Measurements from ENCODE around the gene MRFAP1L1. TPM values are rescaled to one million over a fixed set of nuclear protein-coding genes. Genes with fewer than 3 reads are reported as not detected.

MRFAP1L1 gene
- total RNA-seq, 1 donor from 2014 or later, result 53.6 TPM

GRCh38 chr4:6731780-6732179, 22.1 kb upstream of the MRFAP1L1 start:
- no peak overlapping the region for H3K4me3 ChIP-seq (ENCODE audit: low read depth, low read length)
- no peak for TF ChIP-seq CTCF (IDR thresholded peaks at IDR 0.05; ENCODE audit: insufficient read depth, low read length, poor library complexity, severe bottlenecking)
- H3K36me3 ChIP-seq (ENCODE audit: control insufficient read depth, insufficient read depth, low read length), result no peaks in the 10 kb centered on the region
- DNase-seq (ENCODE audit: low read depth), result no peak
- H3K27me3 ChIP-seq (ENCODE audit: control insufficient read depth, insufficient read depth, low read length), result no peaks in the 10 kb centered on the region

- TF ChIP-seq CTCF (IDR thresholded peaks at IDR 0.05; ENCODE audit: insufficient read depth, low read length, poor library complexity, severe bottlenecking), result no peak
- DNase-seq (ENCODE audit: low read depth), result no peak
- Histone ChIP-seq H3K4me3 (ENCODE audit: low read depth, low read length) (no peak overlapping the region), H3K27me3 (ENCODE audit: control insufficient read depth, insufficient read depth, low read length) (no peaks in the 10 kb centered on the region), H3K36me3 (ENCODE audit: control insufficient read depth, insufficient read depth, low read length) (no peaks in the 10 kb centered on the region)
Measured at GRCh38 chr4:6731318-6731675, 21.6 kb upstream of the MRFAP1L1 start.

GRCh38 chr4:6730603-6731317, 21.1 kb upstream of the MRFAP1L1 start:
- no peaks in the 10 kb centered on the region for H3K27me3 ChIP-seq (ENCODE audit: control insufficient read depth, insufficient read depth, low read length)
- H3K4me3 ChIP-seq (ENCODE audit: low read depth, low read length), result no peak overlapping the region
- no peak for DNase-seq (ENCODE audit: low read depth)
- TF ChIP-seq CTCF (IDR thresholded peaks at IDR 0.05; ENCODE audit: insufficient read depth, low read length, poor library complexity, severe bottlenecking), result no peak
- H3K36me3 ChIP-seq (ENCODE audit: control insufficient read depth, insufficient read depth, low read length), result no peaks in the 10 kb centered on the region

GRCh38 chr4:6728320-6729029, 18.8 kb upstream of the MRFAP1L1 start:
- Histone ChIP-seq H3K4me3 (ENCODE audit: low read depth, low read length) (no peak overlapping the region), H3K36me3 (ENCODE audit: control insufficient read depth, insufficient read depth, low read length) (no peaks in the 10 kb centered on the region), H3K27me3 (ENCODE audit: control insufficient read depth, insufficient read depth, low read length) (no peaks in the 10 kb centered on the region)
- no peak for DNase-seq (ENCODE audit: low read depth)
- no peak for TF ChIP-seq CTCF (IDR thresholded peaks at IDR 0.05; ENCODE audit: insufficient read depth, low read length, poor library complexity, severe bottlenecking)

GRCh38 chr4:6727943-6728250, 18.2 kb upstream of the MRFAP1L1 start:
- no peaks in the 10 kb centered on the region for H3K36me3 ChIP-seq (ENCODE audit: control insufficient read depth, insufficient read depth, low read length)
- H3K4me3 ChIP-seq (ENCODE audit: low read depth, low read length), result no peak overlapping the region
- DNase-seq (ENCODE audit: low read depth), result no peak
- no peaks in the 10 kb centered on the region for H3K27me3 ChIP-seq (ENCODE audit: control insufficient read depth, insufficient read depth, low read length)
- TF ChIP-seq CTCF (IDR thresholded peaks at IDR 0.05; ENCODE audit: insufficient read depth, low read length, poor library complexity, severe bottlenecking), result no peak

All from kidney epithelial cell (primary cell).